ENCODE results near the gene DLK1. TPM values are rescaled to one million over a fixed set of nuclear protein-coding genes. Genes with fewer than 3 reads are reported as not detected.

DLK1 gene
- total RNA-seq, 4 donors from 2014 or later, result 0.53 to 5.1 (median 3.5) TPM

- Histone ChIP-seq H3K27ac (no peak overlapping the region), H3K4me1 (no peaks in the 10 kb centered on the region), H3K27me3 (peaks cover 14 to 31% (median 16%) of the 10 kb centered on the region in 3 donors), H3K9me3 (no peaks in the 10 kb centered on the region), H3K36me3 (no peaks in the 10 kb centered on the region), H3K4me3 (no peak overlapping the region)
- TF ChIP-seq, protein P1, sequence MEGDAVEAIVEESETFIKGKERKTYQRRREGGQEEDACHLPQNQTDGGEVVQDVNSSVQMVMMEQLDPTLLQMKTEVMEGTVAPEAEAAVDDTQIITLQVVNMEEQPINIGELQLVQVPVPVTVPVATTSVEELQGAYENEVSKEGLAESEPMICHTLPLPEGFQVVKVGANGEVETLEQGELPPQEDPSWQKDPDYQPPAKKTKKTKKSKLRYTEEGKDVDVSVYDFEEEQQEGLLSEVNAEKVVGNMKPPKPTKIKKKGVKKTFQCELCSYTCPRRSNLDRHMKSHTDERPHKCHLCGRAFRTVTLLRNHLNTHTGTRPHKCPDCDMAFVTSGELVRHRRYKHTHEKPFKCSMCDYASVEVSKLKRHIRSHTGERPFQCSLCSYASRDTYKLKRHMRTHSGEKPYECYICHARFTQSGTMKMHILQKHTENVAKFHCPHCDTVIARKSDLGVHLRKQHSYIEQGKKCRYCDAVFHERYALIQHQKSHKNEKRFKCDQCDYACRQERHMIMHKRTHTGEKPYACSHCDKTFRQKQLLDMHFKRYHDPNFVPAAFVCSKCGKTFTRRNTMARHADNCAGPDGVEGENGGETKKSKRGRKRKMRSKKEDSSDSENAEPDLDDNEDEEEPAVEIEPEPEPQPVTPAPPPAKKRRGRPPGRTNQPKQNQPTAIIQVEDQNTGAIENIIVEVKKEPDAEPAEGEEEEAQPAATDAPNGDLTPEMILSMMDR (IDR thresholded peaks at IDR 0.05 in 4 of 5, conservative IDR thresholded peaks at IDR 0.05 in 1 of 5), result no peak
- no peak for TF ChIP-seq POLR2A (IDR thresholded peaks at IDR 0.05)
- ATAC-seq, result no peak
- in situ Hi-C loops (cut with MboI; ENCODE audit: low sequenced_read_pairs in 4 of 4) (no loop called here), intact Hi-C loops (cut with DNase I; ENCODE audit: low total_unique reads) (no loop called here)
- no peak for DNase-seq
Measured at GRCh38 chr14:100723135-100723829, 3.4 kb upstream of the DLK1 start.

GRCh38 chr14:100723830-100724437, 2.8 kb upstream of the DLK1 start:
- H3K4me1 ChIP-seq, result no peaks in the 10 kb centered on the region
- no peaks in the 10 kb centered on the region for H3K9me3 ChIP-seq
- intact Hi-C loops (cut with DNase I; ENCODE audit: low total_unique reads), result no loop called here
- ATAC-seq (no peak), DNase-seq (no peak)
- no peak overlapping the region for H3K27ac ChIP-seq
- no peak overlapping the region for H3K4me3 ChIP-seq
- peaks cover 16 to 31% (median 18%) of the 10 kb centered on the region in 3 donors for H3K27me3 ChIP-seq
- no peaks in the 10 kb centered on the region for H3K36me3 ChIP-seq
- TF ChIP-seq, protein P1 (IDR thresholded peaks at IDR 0.05 in 4 of 5, conservative IDR thresholded peaks at IDR 0.05 in 1 of 5), result no peak
- TF ChIP-seq POLR2A (IDR thresholded peaks at IDR 0.05), result no peak
- in situ Hi-C loops (cut with MboI; ENCODE audit: low sequenced_read_pairs in 4 of 4), result no loop called here

- peaks cover 22 to 31% (median 23%) of the 10 kb centered on the region in 3 donors for H3K27me3 ChIP-seq
- in situ Hi-C loops (cut with MboI; ENCODE audit: low sequenced_read_pairs in 4 of 4) (no loop called here), intact Hi-C loops (cut with DNase I; ENCODE audit: low total_unique reads) (no loop called here)
- no peaks in the 10 kb centered on the region for H3K9me3 ChIP-seq
- H3K27ac ChIP-seq, result no peak overlapping the region
- H3K36me3 ChIP-seq, result no peaks in the 10 kb centered on the region
- H3K4me1 ChIP-seq, result no peaks in the 10 kb centered on the region
- DNase-seq, result no peak
- ATAC-seq, result no peak
- no peak overlapping the region for H3K4me3 ChIP-seq
- TF ChIP-seq POLR2A (IDR thresholded peaks at IDR 0.05), result no peak
- TF ChIP-seq, protein P1 (IDR thresholded peaks at IDR 0.05 in 4 of 5, conservative IDR thresholded peaks at IDR 0.05 in 1 of 5), result no peak
Measured at GRCh38 chr14:100724536-100724935, 2.2 kb upstream of the DLK1 start.

DNA sequence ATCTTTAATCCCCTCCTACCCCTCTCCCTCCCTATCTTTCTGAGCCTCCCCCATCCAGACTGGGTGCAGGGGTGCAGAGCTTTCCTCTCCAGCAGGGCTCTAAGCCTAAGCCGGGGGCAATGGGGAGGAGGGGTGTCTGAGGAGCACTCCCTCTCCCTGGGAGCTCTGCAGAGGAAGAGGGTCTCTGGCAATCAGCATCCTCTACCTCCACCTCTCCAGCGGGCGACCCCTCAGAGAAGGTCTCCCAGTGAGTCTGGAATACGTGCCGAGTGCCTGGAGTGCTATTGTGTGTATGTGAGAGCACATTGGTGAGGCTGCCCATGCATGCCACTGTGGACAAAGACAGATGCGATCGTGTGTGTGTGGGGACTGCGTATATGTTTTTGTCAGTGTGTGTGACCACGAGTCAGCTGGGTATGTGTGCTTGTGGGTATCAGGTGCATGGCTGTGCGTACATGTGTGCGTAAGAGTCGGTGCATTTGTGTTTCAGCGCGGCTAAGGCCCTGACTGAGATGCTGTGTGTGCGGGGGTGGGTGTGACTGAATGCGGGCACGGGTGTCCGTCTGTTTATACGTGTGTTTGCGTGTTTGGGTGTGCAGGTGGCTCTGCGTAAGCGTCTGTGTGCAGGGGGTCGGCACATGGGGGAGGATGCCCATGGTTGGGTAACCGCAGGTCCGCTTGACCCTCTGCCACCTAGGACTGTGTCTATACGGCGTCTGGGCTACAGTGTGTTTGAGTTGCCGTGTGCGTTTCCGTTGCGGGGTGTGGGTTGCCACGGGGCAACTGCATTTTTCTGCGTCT, 905 bp upstream of the DLK1 start:
- ATAC-seq, result no peak
- Histone ChIP-seq H3K4me1 (no peaks in the 10 kb centered on the region), H3K9me3 (no peaks in the 10 kb centered on the region)

More for the DNA sequence above, 905 bp upstream of the DLK1 start:
- intact Hi-C loops (cut with DNase I; ENCODE audit: low total_unique reads), result no loop called here
- H3K4me3 ChIP-seq, result no peak overlapping the region
- no peak for TF ChIP-seq POLR2A (IDR thresholded peaks at IDR 0.05)
- TF ChIP-seq, protein P1 (IDR thresholded peaks at IDR 0.05 in 4 of 5, conservative IDR thresholded peaks at IDR 0.05 in 1 of 5), result no peak
- peaks cover 24 to 37% (median 30%) of the 10 kb centered on the region in 3 donors for H3K27me3 ChIP-seq
- in situ Hi-C loops (cut with MboI; ENCODE audit: low sequenced_read_pairs in 4 of 4), result no loop called here
- no peak for DNase-seq
- no peaks in the 10 kb centered on the region for H3K36me3 ChIP-seq
- H3K27ac ChIP-seq, result no peak overlapping the region
